Neural progenitor cell (in vitro differentiated cells): ENCODE results near the gene TRIP13.

Experiments used
- EZH2 ChIP-seq: fragments of 200-600 bp; sonication (generic); IDR thresholded peaks from 2 replicates; pipeline ENCODE4 v1.6.1; 2017; ENCODE audit warnings: antibody characterized with exemption, mild to moderate bottlenecking, moderate library complexity
- EZH2phosphoT487 ChIP-seq: fragments of 200-600 bp; sonication (generic); IDR thresholded peaks from 2 replicates; pipeline ENCODE4 v1.6.1; 2017; ENCODE audit warnings: antibody characterized with exemption
- TF ChIP-seq, protein P1 (sequence below): fragments of 200-600 bp; sonication (generic); IDR thresholded peaks from 2 replicates; pipeline ENCODE4 v1.5.1; 2017; ENCODE audit warnings: antibody characterized with exemption, mild to moderate bottlenecking

DNA sequence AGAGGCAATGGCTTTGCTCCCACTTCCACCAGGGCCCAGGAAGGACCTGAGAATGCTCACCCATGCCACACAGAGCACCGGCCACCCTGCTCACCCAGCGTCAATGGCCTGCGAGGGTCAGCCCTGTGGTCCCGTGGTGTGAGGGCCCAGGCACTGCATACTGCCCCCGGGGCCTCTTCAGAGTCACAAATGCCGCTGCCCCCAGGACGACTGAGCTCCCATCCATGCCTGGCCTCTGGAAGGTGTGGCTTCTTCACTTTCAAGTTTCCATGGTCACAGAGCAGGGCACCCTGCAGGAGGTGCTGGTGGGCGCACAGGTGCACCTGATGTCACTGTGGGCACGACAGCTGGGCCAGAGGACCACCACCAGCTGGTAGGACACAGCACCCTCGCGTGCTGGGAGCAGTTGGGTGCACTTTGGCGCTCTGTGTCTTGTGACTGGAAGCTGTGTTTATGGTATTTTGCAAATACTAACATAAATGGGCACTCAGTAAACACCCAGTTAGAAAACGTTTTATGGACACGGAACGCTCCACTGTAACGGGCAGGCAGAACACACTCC is 29.4 kb upstream of the TRIP13 start:
- TF ChIP-seq, protein P1, sequence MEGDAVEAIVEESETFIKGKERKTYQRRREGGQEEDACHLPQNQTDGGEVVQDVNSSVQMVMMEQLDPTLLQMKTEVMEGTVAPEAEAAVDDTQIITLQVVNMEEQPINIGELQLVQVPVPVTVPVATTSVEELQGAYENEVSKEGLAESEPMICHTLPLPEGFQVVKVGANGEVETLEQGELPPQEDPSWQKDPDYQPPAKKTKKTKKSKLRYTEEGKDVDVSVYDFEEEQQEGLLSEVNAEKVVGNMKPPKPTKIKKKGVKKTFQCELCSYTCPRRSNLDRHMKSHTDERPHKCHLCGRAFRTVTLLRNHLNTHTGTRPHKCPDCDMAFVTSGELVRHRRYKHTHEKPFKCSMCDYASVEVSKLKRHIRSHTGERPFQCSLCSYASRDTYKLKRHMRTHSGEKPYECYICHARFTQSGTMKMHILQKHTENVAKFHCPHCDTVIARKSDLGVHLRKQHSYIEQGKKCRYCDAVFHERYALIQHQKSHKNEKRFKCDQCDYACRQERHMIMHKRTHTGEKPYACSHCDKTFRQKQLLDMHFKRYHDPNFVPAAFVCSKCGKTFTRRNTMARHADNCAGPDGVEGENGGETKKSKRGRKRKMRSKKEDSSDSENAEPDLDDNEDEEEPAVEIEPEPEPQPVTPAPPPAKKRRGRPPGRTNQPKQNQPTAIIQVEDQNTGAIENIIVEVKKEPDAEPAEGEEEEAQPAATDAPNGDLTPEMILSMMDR: no peak
- TF ChIP-seq EZH2 (no peak), EZH2phosphoT487 (no peak)
